ENCODE results near the gene EVI5. TPM values are rescaled to one million over a fixed set of nuclear protein-coding genes. Genes with fewer than 3 reads are reported as not detected.
"Not testable (repeated sequence)": the region's sequence is repeated elsewhere in the genome, so short reads cannot be mapped to it uniquely, and the experiment has no call there.

Gene EVI5
- total RNA-seq, 2 donors from 2014 or later, result 45.9 to 48.6 TPM

- H3K36me3 ChIP-seq, result no peaks in the 10 kb centered on the region
- H3K27ac ChIP-seq, result peak overlapping the region; percentile 98 to 99
- no peaks in the 10 kb centered on the region for H3K9me3 ChIP-seq
- peak; percentile 21 for ATAC-seq (ENCODE audit: insufficient number of reproducible peaks, low FRiP score, low read depth)
- H3K4me1 ChIP-seq (ENCODE audit: control insufficient read depth in 1 of 2, low read depth in 2 of 2), result peaks cover 8 to 15% of the 10 kb centered on the region in 2 donors
- no peak for DNase-seq (ENCODE audit: low spot score)
- H3K27me3 ChIP-seq (replicated peaks; ENCODE audit: insufficient read depth), result no peaks in the 10 kb centered on the region
- H3K4me3 ChIP-seq, result peak overlapping the region; percentile 89
- TF ChIP-seq, protein P1, sequence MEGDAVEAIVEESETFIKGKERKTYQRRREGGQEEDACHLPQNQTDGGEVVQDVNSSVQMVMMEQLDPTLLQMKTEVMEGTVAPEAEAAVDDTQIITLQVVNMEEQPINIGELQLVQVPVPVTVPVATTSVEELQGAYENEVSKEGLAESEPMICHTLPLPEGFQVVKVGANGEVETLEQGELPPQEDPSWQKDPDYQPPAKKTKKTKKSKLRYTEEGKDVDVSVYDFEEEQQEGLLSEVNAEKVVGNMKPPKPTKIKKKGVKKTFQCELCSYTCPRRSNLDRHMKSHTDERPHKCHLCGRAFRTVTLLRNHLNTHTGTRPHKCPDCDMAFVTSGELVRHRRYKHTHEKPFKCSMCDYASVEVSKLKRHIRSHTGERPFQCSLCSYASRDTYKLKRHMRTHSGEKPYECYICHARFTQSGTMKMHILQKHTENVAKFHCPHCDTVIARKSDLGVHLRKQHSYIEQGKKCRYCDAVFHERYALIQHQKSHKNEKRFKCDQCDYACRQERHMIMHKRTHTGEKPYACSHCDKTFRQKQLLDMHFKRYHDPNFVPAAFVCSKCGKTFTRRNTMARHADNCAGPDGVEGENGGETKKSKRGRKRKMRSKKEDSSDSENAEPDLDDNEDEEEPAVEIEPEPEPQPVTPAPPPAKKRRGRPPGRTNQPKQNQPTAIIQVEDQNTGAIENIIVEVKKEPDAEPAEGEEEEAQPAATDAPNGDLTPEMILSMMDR (IDR thresholded peaks at IDR 0.05), result no peak
These were observed 778 bp downstream of the EVI5 start for GRCh38 chr1:92784021-92784638.

GRCh38 chr1:92783550-92783949 is 1.4 kb downstream of the EVI5 start:
- Histone ChIP-seq H3K4me1 (ENCODE audit: control insufficient read depth in 1 of 2, low read depth in 2 of 2) (peaks cover 8 to 19% of the 10 kb centered on the region in 2 donors), H3K4me3 (peak overlapping the region; percentile 89), H3K27ac (peak overlapping the region; percentile 98 to 99)
- H3K36me3 ChIP-seq; ATAC-seq (ENCODE audit: insufficient number of reproducible peaks, low FRiP score, low read depth); DNase-seq (ENCODE audit: low spot score); H3K27me3 ChIP-seq (replicated peaks; ENCODE audit: insufficient read depth); H3K9me3 ChIP-seq: not testable (repeated sequence)
- TF ChIP-seq, protein P1 (IDR thresholded peaks at IDR 0.05), result peak; percentile 11

DNA sequence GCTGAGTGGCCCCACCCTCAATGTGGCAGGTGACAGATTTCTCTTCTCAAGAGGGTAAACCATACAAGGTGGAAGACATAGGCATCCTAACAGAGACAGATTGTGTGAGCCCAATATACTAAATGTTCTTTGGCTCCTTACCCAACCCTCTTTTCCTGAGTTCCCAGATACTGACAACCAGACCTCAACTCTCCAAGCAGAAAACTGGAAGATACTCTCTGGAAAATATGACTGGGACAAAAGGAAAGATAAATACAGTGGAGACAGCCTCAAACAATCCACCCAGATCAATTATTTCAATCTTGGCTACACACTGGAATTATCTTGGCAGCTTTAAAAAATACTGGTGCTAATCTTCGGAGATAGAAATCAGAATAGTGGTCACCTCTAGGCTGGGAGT is 6.5 kb downstream of the EVI5 start:
- Histone ChIP-seq H3K9me3 (no peaks in the 10 kb centered on the region), H3K27me3 (replicated peaks; ENCODE audit: insufficient read depth) (no peaks in the 10 kb centered on the region), H3K27ac (no peak overlapping the region), H3K36me3 (no peaks in the 10 kb centered on the region), H3K4me1 (ENCODE audit: control insufficient read depth in 1 of 2, low read depth in 2 of 2) (peaks cover 8 to 32% of the 10 kb centered on the region in 2 donors), H3K4me3 (no peak overlapping the region)
- TF ChIP-seq, protein P1 (IDR thresholded peaks at IDR 0.05), result no peak
- no peak for ATAC-seq (ENCODE audit: insufficient number of reproducible peaks, low FRiP score, low read depth)
- no peak for DNase-seq (ENCODE audit: low spot score)

- no peaks in the 10 kb centered on the region for H3K9me3 ChIP-seq
- ATAC-seq (ENCODE audit: insufficient number of reproducible peaks, low FRiP score, low read depth), result no peak
- TF ChIP-seq, protein P1 (IDR thresholded peaks at IDR 0.05), result no peak
- no peak overlapping the region for H3K27ac ChIP-seq
- H3K36me3 ChIP-seq, result no peaks in the 10 kb centered on the region
- H3K27me3 ChIP-seq (replicated peaks; ENCODE audit: insufficient read depth), result no peaks in the 10 kb centered on the region
- DNase-seq (ENCODE audit: low spot score), result no peak
- H3K4me1 ChIP-seq (ENCODE audit: control insufficient read depth in 1 of 2, low read depth in 2 of 2), result peaks cover 0 to 18% of the 10 kb centered on the region in 2 donors
- no peak overlapping the region for H3K4me3 ChIP-seq
These were observed 10.5 kb downstream of the EVI5 start for GRCh38 chr1:92774407-92774806.

- ATAC-seq (ENCODE audit: insufficient number of reproducible peaks, low FRiP score, low read depth); H3K9me3 ChIP-seq; H3K36me3 ChIP-seq; DNase-seq (ENCODE audit: low spot score); H3K4me3 ChIP-seq; H3K27me3 ChIP-seq (replicated peaks; ENCODE audit: insufficient read depth); H3K27ac ChIP-seq: not testable (repeated sequence)
- peaks cover 0 to 15% of the 10 kb centered on the region in 2 donors for H3K4me1 ChIP-seq (ENCODE audit: control insufficient read depth in 1 of 2, low read depth in 2 of 2)
These were observed 11.2 kb downstream of the EVI5 start for GRCh38 chr1:92773749-92774148.

DNA sequence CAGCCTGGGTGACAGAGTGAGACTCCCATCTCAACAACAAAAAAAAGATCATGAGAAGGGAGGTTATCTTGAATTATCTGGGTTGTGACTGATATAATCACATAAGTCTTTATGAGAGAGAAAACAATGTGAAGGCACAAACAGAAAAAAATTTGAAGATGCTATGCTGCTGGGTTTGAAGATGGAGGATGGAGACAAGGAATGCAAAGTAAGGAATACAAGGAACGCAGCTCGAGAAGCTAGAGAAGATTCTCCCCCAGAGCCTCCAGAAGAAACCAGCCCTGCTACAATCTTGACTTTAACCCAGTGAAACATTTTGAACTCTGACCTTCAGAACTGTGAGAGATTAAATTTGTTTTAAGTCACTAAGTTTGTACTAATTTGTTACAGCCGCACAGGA is 15.1 kb downstream of the EVI5 start:
- no peak for DNase-seq (ENCODE audit: low spot score)
- no peak for ATAC-seq (ENCODE audit: insufficient number of reproducible peaks, low FRiP score, low read depth)
- Histone ChIP-seq H3K27ac (no peak overlapping the region), H3K9me3 (no peaks in the 10 kb centered on the region), H3K27me3 (replicated peaks; ENCODE audit: insufficient read depth) (no peaks in the 10 kb centered on the region), H3K4me1 (ENCODE audit: control insufficient read depth in 1 of 2, low read depth in 2 of 2) (peaks cover 0 to 7% of the 10 kb centered on the region in 2 donors), H3K36me3 (no peaks in the 10 kb centered on the region), H3K4me3 (no peak overlapping the region)
- TF ChIP-seq, protein P1 (IDR thresholded peaks at IDR 0.05), result no peak
